Activated T-cell treated with anti-CD3 and anti-CD28 coated beads, Interleukin-2, amount 50 U/mL, for 4 hours (primary cell): Measurements from ENCODE around the gene GRM1. TPM values are rescaled to one million over a fixed set of nuclear protein-coding genes. Genes with fewer than 3 reads are reported as not detected.

ENCODE experiments used
- ATAC-seq, 2 donors: fragments of 200-7000 bp; cut with Tn5 transposase; one replicate each; pipeline ENCODE4 v1.10.0; 2021
- DNase-seq: peaks from one replicate; pipeline ENCODE4 v3.0.0-alpha.2; 2020
- H3K27me3 Mint-ChIP-seq: one replicate; pipeline ENCODE4 v1.8.0; 2021; ENCODE audit warnings: low read depth, mixed read lengths
- H3K36me3 Mint-ChIP-seq: one replicate; pipeline ENCODE4 v1.8.0; 2022; ENCODE audit warnings: mixed read lengths; ENCODE audit not compliant: insufficient read depth
- H3K4me1 Mint-ChIP-seq: one replicate; pipeline ENCODE4 v1.8.0; 2021; ENCODE audit warnings: low read depth, mixed read lengths
- H3K4me3 Mint-ChIP-seq: one replicate; pipeline ENCODE4 v1.8.0; 2021; ENCODE audit warnings: mild to moderate bottlenecking, moderate library complexity, mixed read lengths
- H3K9me3 Mint-ChIP-seq: one replicate; pipeline ENCODE4 v1.8.0; 2021; ENCODE audit warnings: mixed read lengths
- total RNA-seq, 3 donors: library from RNA; stranded (reverse); gene quantifications; one replicate each; pipeline ENCODE4 v1.2.1, GENCODE V29; 2021

The GRM1 gene
- total RNA-seq, 3 donors from 2014 or later = not detected

- no peaks in the 10 kb centered on the region for H3K4me1 Mint-ChIP-seq
- no peak for ATAC-seq
These were observed 94.8 kb downstream of the GRM1 start for GRCh38 chr6:146123616-146124015.

GRCh38 chr6:146127447-146128215 lies 98.8 kb downstream of the GRM1 start:
- no peak for DNase-seq
- Mint-ChIP-seq H3K4me3 (no peak overlapping the region), H3K27me3 (peaks cover 4% of the 10 kb centered on the region), H3K36me3 (no peaks in the 10 kb centered on the region), H3K9me3 (no peaks in the 10 kb centered on the region), H3K4me1 (no peaks in the 10 kb centered on the region)
- no peak for ATAC-seq

More at GRCh38 chr6:146123616-146124015, 94.8 kb downstream of the GRM1 start:
- Mint-ChIP-seq H3K9me3 (no peaks in the 10 kb centered on the region), H3K4me3 (no peak overlapping the region), H3K27me3 (peaks cover 4% of the 10 kb centered on the region), H3K36me3 (no peaks in the 10 kb centered on the region)
- DNase-seq = no peak

GRCh38 chr6:146133866-146134265 lies 105.0 kb downstream of the GRM1 start:
- DNase-seq (no peak), ATAC-seq (no peak)
- no peaks in the 10 kb centered on the region for H3K27me3 Mint-ChIP-seq
- H3K36me3 Mint-ChIP-seq = no peaks in the 10 kb centered on the region
- H3K9me3 Mint-ChIP-seq = peaks cover 6% of the 10 kb centered on the region
- no peak overlapping the region for H3K4me3 Mint-ChIP-seq
- H3K4me1 Mint-ChIP-seq = no peaks in the 10 kb centered on the region

- ATAC-seq = no peak
- no peak for DNase-seq
- Mint-ChIP-seq H3K4me3 (no peak overlapping the region), H3K4me1 (no peaks in the 10 kb centered on the region), H3K27me3 (no peaks in the 10 kb centered on the region), H3K36me3 (no peaks in the 10 kb centered on the region), H3K9me3 (peaks cover 6% of the 10 kb centered on the region)
These were observed 106.3 kb downstream of the GRM1 start for GRCh38 chr6:146135167-146135566.

- Mint-ChIP-seq H3K9me3 (no peaks in the 10 kb centered on the region), H3K4me3 (no peak overlapping the region), H3K4me1 (no peaks in the 10 kb centered on the region), H3K27me3 (no peaks in the 10 kb centered on the region), H3K36me3 (no peaks in the 10 kb centered on the region)
- DNase-seq = no peak
- no peak for ATAC-seq
These were observed 118.0 kb downstream of the GRM1 start for GRCh38 chr6:146146836-146147235.

- Mint-ChIP-seq H3K36me3 (no peaks in the 10 kb centered on the region), H3K4me1 (no peaks in the 10 kb centered on the region), H3K9me3 (no peaks in the 10 kb centered on the region), H3K4me3 (no peak overlapping the region), H3K27me3 (no peaks in the 10 kb centered on the region)
- no peak for DNase-seq
- no peak for ATAC-seq
These were observed 120.9 kb downstream of the GRM1 start for GRCh38 chr6:146149770-146150169.

GRCh38 chr6:146153040-146153758 lies 124.3 kb downstream of the GRM1 start:
- Mint-ChIP-seq H3K4me3 (no peak overlapping the region), H3K36me3 (no peaks in the 10 kb centered on the region), H3K9me3 (no peaks in the 10 kb centered on the region), H3K4me1 (no peaks in the 10 kb centered on the region), H3K27me3 (no peaks in the 10 kb centered on the region)
- DNase-seq (no peak), ATAC-seq (no peak)

GRCh38 chr6:146154197-146154596 lies 125.3 kb downstream of the GRM1 start:
- Mint-ChIP-seq H3K36me3 (no peaks in the 10 kb centered on the region), H3K9me3 (no peaks in the 10 kb centered on the region), H3K4me1 (no peaks in the 10 kb centered on the region), H3K27me3 (no peaks in the 10 kb centered on the region), H3K4me3 (no peak overlapping the region)
- ATAC-seq (no peak), DNase-seq (no peak)

GRCh38 chr6:146161664-146162063 lies 132.8 kb downstream of the GRM1 start:
- Mint-ChIP-seq H3K9me3 (no peaks in the 10 kb centered on the region), H3K4me3 (no peak overlapping the region), H3K36me3 (no peaks in the 10 kb centered on the region), H3K27me3 (no peaks in the 10 kb centered on the region), H3K4me1 (no peaks in the 10 kb centered on the region)
- ATAC-seq (no peak), DNase-seq (no peak)

GRCh38 chr6:146169872-146170271 lies 141.0 kb downstream of the GRM1 start:
- H3K4me3 Mint-ChIP-seq = no peak overlapping the region
- no peaks in the 10 kb centered on the region for H3K4me1 Mint-ChIP-seq
- DNase-seq (no peak), ATAC-seq (no peak)
- no peaks in the 10 kb centered on the region for H3K27me3 Mint-ChIP-seq
- peaks cover 26% of the 10 kb centered on the region for H3K9me3 Mint-ChIP-seq
- no peaks in the 10 kb centered on the region for H3K36me3 Mint-ChIP-seq

GRCh38 chr6:146177785-146178184 lies 148.9 kb downstream of the GRM1 start:
- H3K9me3 Mint-ChIP-seq = peaks cover under 1% of the 10 kb centered on the region
- H3K4me3 Mint-ChIP-seq = no peak overlapping the region
- H3K27me3 Mint-ChIP-seq = no peaks in the 10 kb centered on the region
- ATAC-seq (no peak), DNase-seq (no peak)
- H3K4me1 Mint-ChIP-seq = no peaks in the 10 kb centered on the region
- no peaks in the 10 kb centered on the region for H3K36me3 Mint-ChIP-seq

GRCh38 chr6:146183831-146184230 lies 155.0 kb downstream of the GRM1 start:
- ATAC-seq (no peak), DNase-seq (no peak)
- no peaks in the 10 kb centered on the region for H3K36me3 Mint-ChIP-seq
- no peak overlapping the region for H3K4me3 Mint-ChIP-seq
- no peaks in the 10 kb centered on the region for H3K9me3 Mint-ChIP-seq
- no peaks in the 10 kb centered on the region for H3K4me1 Mint-ChIP-seq
- no peaks in the 10 kb centered on the region for H3K27me3 Mint-ChIP-seq

- H3K9me3 Mint-ChIP-seq = no peaks in the 10 kb centered on the region
- H3K36me3 Mint-ChIP-seq = no peaks in the 10 kb centered on the region
- no peak overlapping the region for H3K4me3 Mint-ChIP-seq
- no peaks in the 10 kb centered on the region for H3K27me3 Mint-ChIP-seq
- ATAC-seq (no peak), DNase-seq (no peak)
- H3K4me1 Mint-ChIP-seq = no peaks in the 10 kb centered on the region
These were observed 155.8 kb downstream of the GRM1 start for GRCh38 chr6:146184701-146185100.

GRCh38 chr6:146189131-146189530 lies 160.3 kb downstream of the GRM1 start:
- H3K4me3 Mint-ChIP-seq = no peak overlapping the region
- no peaks in the 10 kb centered on the region for H3K9me3 Mint-ChIP-seq
- H3K4me1 Mint-ChIP-seq = no peaks in the 10 kb centered on the region
- DNase-seq (no peak), ATAC-seq (no peak)
- H3K27me3 Mint-ChIP-seq = no peaks in the 10 kb centered on the region
- no peaks in the 10 kb centered on the region for H3K36me3 Mint-ChIP-seq

GRCh38 chr6:146190581-146190980 lies 161.7 kb downstream of the GRM1 start:
- Mint-ChIP-seq H3K36me3 (no peaks in the 10 kb centered on the region), H3K4me3 (no peak overlapping the region), H3K27me3 (no peaks in the 10 kb centered on the region), H3K4me1 (no peaks in the 10 kb centered on the region), H3K9me3 (no peaks in the 10 kb centered on the region)
- no peak for DNase-seq
- ATAC-seq = no peak
